ENCODE results near the gene CAVIN2.

DNA sequence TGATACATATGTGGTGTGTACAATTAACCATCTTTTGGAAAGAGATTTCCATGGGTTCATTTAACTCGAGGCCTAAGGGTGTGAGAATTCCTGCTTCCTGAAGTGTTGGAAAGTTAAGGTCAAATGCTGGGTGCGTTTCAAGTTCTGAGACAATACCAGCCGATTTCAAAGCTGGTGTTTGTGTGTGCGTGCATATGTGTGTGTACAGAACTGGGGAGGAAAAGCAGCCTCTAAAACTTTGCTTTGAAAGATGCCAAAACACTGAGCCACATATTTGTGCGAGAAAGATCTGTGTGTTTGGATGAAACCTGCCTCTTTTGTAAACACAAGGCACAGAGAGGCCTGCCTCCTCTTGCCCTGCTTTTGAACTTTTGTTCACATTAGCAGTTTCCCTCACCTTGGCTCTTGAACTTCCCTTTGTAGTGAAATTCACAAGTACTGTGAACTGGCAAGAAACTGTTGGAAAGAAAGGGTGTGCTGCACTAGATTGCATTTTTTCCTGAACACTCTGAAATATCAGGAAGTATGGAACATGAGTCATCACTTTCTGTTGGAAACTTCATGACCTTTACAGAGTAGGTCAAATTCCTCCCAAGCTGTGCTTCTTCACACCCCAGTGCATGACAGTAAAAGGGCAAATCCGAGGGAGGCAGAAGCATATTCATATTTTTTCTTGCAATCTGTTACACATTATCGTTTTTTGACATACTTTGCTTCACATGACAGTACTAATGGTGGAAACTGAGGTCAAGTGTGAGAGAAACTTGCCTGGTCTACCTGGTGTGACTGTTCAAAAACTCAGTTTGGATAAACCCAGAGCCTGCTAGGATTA is 20.0 kb upstream of the CAVIN2 start:
- TF ChIP-seq MXI1 (IDR thresholded peaks at IDR 0.05; ENCODE audit: low read depth, low read length) (no peak), MEF2A (IDR thresholded peaks at IDR 0.05; ENCODE audit: borderline replicate concordance, low read depth) (peak; percentile 46; the same call in 1 of the 2 replicates), TCF12 (IDR thresholded peaks at IDR 0.05) (peak; percentile 89), EP300 (IDR thresholded peaks at IDR 0.05; ENCODE audit: borderline replicate concordance in 1 of 2, low read depth in 1 of 2, low read length in 1 of 2) (peak; percentile 54 to 90), FOXJ3 (CRISPR knock-in tag; IDR thresholded peaks at IDR 0.05) (no peak), FOXM1 (IDR thresholded peaks at IDR 0.05; ENCODE audit: low read depth) (peak; percentile 73; the same call in 1 of the 2 replicates), RXRA (IDR thresholded peaks at IDR 0.05; ENCODE audit: borderline replicate concordance, low read depth) (peak; percentile 98), JUND (IDR thresholded peaks at IDR 0.05) (peak; percentile 89), TAF1 (IDR thresholded peaks at IDR 0.05; ENCODE audit: borderline replicate concordance, low read depth, low read length) (0 out of 2 replicates have a peak, but pooled peaks have one; percentile 31), FOSL2 (IDR thresholded peaks at IDR 0.05; ENCODE audit: borderline replicate concordance, low read depth) (peak; percentile 91), SMC3 (IDR thresholded peaks at IDR 0.05; ENCODE audit: low read depth, low read length) (no peak)
- TF ChIP-seq, protein P1, sequence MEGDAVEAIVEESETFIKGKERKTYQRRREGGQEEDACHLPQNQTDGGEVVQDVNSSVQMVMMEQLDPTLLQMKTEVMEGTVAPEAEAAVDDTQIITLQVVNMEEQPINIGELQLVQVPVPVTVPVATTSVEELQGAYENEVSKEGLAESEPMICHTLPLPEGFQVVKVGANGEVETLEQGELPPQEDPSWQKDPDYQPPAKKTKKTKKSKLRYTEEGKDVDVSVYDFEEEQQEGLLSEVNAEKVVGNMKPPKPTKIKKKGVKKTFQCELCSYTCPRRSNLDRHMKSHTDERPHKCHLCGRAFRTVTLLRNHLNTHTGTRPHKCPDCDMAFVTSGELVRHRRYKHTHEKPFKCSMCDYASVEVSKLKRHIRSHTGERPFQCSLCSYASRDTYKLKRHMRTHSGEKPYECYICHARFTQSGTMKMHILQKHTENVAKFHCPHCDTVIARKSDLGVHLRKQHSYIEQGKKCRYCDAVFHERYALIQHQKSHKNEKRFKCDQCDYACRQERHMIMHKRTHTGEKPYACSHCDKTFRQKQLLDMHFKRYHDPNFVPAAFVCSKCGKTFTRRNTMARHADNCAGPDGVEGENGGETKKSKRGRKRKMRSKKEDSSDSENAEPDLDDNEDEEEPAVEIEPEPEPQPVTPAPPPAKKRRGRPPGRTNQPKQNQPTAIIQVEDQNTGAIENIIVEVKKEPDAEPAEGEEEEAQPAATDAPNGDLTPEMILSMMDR (IDR thresholded peaks at IDR 0.05), result no peak

All from SK-N-SH (cell line).